GM20431 (cell line): ENCODE results near the gene FAM83B.
"Not testable (repeated sequence)": the region's sequence is repeated elsewhere in the genome, so short reads cannot be mapped to it uniquely, and the experiment has no call there.

ENCODE experiments used
- in situ Hi-C: fragments of 300-500 bp; cut with MseI, MboI; formaldehyde crosslinking; loops from one replicate; pipeline ENCODE4 v1.15.0; 2020; ENCODE audit warnings: low sequenced_read_pairs; ENCODE audit not compliant: unreplicated experiment

Gene FAM83B

DNA sequence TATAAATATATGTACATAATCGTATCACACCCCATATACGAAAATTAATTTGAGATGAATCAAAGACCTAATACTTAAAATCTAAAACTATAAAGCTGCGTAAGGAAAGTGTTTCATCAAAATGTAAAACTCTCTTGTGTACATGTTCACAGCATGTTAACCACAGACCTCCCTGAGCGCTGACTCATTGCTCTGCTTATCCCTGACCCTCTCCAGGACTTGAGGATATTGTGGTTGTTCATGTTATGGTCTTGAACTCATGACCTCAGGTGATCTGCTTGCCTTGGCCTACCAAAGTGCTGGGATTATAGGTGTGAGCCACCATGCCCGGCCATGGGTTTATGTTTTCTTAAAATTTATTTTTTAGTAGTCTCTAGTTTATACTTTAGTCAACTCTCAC lies 14.2 kb downstream of the FAM83B start:
- in situ Hi-C loops = no loop called here

DNA sequence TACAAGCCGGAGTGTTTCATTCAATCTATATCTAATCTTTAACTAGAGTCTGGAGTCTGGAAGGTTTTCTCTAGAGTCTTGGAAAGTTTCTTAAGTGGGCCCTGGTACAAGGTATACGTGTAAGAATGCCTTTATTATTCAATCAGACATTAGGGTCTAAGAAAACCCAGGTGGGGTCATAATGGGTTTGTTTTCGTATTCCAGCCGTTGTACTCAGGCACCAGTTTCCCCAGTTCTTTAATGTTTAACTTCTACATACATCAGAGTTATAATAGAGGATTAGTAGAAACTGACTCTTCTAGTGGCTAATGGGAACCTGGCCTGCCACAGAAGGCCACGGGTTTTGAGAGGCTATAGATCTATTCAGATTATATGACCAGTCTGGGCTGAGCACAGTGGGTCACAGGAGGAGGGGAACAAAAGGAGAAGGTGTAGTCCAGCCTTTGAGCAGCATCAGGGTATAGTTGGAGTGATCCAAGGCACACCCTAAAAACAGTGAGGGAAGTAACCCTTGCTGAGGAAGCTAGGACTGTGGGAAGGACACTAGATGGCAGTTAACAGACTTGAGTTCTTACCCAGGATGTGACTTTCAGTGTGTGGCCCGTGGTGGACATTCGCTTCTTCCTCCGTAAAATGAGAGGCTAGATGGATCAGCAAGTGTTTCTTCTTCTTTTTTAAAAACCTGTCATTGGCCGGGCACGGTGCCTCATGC lies 15.5 kb downstream of the FAM83B start:
- in situ Hi-C loops = no loop called here

DNA sequence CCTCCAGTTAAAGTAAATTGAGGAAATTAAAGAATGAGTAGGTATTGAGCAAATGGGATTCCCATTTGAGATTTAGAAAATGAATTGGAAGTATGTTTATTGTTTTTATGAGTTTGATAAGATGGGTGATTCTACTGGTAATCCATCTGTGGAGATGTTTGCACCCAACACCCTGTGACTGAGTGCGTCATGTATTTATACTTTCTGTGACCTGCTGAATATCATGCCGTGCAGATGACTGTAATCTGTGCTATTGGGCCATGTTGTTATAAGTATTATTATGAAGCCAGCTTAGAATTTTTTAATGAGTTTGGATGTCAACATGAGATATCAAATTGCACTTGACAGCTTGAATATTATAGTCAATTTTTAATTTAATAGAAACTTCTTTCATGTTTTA lies 17.7 kb downstream of the FAM83B start:
- in situ Hi-C loops = no loop called here

DNA sequence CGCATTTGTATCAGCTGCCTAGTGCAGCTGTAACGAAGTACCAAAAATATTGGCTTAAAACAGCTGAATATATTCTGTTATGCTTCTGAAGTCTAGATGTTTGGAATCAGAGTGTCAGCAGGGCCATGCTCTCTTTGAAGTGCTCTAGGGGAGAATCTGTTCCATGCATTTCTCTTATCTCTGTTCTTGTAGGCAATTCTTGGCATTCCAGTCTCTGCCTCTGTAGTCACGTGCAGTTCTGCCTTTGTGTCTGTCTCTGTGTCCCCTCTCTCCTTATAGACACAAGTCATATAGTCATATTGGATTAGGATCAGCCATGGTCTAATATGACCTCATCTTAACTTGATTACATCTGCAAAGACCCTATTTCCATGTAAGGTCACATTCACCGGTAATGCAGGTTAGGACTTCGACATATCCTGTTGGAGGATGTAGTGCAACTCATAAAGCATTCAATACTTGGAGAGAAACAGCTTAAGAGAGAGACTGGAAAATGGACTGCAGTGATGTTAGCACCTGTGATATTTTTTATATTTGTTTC lies 18.6 kb downstream of the FAM83B start:
- in situ Hi-C loops = no loop called here

DNA sequence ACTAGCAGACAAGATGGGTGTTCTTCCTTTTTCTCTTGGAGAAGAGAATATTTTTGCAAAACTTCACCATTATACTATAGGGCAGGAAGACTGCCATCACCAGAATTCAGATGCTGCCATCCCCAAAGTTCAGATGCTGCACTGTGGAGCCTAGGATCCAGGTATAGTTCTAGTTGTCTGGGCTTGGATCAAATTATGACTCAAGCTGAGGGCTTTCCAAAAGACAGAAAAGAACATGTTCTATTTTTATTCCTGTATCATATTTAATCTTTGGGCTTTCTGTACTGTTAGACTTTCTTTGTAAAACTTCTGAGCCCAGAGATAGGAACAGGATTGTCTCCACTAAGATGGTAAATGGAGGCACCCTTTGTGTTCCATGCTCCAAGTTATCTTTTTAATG lies 22.0 kb downstream of the FAM83B start:
- in situ Hi-C loops = no loop called here

DNA sequence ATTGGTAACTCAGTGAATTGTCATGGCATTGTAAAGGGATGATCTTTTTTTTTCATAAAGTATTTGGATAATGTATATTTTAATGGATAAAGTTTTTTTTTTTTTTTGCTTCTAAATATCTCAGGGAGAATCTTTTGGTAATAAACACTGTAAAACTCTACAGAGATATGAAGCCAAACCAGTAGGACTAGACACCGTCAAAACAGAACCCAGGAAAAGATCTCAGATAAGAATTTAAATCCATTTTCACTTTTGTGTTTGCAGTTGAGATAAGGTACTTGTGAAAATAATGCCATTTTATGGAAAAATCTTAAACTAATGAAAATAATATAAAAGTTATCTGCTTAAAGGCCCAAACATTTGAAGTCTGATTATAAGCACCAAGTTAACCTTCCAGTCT lies 27.0 kb downstream of the FAM83B start:
- in situ Hi-C loops = no loop called here

DNA sequence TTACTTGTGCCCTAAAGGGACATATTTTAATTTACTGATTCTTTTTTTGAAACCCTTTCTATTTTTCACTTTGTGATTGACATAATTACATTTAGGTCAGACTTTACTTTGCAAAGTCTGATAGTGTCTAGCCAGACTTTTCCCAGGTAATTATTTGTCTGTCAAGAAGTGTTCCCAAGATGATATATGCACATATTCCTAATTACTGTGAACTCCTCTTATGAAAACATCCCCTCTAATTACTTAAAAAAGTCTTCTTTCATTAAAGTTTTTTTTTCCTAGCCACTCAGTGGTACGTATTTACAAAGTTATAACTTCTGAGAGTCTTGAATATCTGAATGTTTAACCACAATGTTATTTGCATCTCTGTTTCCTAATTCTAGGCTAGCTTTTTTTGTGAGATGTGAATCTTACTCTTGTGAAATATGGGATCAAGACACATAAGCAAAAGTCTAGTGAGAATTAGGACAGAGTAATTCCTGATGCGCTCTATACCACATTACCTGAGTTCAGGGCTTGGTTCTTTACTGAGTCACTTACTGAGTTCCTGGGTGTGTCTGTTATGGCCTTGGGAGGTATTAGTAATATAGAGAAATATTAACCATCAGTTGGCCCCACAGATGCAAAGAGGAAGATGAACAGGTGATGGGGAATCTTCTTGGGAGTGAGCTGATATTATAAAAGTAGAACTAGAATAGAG lies 27.9 kb downstream of the FAM83B start:
- in situ Hi-C loops = no loop called here

DNA sequence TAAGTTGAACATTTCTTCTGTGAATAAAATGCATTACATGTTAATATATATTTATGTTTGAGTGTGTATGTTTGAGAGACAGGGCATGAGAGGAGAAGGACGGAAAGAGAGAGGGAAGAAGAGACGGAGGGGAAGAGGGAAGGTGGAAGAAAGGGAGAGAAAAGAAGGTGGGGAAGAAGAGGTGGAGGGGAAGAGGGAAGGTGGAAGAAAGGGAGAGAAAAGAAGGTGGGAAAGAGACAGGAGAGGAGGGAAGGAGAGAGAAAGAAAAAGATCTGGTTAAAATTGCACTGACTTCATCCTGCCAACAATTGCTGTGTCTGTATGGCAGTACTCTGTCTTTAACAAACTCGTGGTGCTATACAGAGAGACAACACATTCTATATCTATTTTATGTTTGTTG lies 29.0 kb downstream of the FAM83B start:
- in situ Hi-C loops = no loop called here

DNA sequence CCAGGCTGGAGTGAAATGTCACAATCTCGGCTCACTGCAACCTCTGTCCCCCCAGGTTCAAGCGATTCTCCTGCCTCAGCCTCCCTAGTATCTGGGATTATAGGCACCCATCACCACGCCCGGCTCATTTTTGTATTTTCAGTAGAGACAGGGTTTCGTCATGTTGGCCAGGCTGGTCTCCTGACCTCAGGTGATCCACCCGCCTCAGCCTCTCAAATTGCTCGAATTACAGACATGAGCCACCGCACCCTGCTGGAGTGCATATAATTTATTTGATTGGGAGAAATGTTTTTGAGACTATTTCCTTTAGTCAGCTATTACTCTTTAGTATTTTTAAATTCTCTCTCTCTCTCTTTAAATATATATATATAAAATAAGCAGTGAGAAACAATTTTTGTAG lies 29.8 kb downstream of the FAM83B start:
- in situ Hi-C loops = no loop called here

DNA sequence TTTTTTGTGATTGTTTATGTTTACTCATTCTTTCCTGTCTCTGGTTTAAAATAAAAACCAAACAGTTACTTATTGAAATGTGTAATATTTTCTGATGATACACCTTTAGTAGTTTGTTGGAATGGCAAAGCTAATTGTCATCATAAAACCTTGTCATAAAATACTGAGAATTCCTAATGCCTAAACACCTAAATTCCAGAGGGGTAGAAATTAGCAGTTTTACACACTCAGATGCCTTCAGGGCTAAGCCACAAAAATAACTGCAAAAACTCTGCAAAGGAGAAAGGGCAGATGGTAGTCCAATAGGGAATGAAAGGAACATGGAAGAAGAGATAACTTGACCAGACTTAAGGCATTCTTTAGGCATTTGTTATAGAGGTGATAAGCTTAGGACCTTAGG lies 30.3 kb downstream of the FAM83B start:
- in situ Hi-C loops = no loop called here

DNA sequence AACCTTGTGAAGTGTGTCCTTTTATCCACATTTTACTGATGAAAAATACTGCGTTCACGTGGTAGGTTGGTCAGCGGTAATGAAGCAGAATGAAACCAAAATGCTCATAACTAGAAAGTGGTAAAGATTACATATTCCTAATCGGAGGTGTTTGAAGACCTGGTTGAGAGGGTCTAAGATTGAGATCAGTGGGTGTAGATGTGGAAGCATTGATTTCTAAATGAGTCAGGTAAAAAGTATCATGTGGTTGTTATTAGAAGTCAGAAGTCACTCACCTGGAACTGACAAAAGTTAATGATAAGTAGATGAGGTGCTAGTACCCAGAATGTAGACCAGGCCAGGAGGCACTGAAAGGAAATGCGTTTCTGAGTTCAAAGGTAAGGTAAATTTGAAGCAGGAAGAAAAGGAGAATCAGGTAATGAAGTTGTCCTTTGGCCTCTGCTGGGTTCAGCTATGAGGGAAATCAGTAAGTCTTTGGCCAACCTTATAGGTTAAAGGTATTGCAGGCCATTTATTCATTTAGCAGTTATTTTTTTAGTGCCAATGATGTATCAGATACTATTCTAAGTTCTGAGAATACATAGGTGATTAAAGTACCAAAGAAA lies 31.2 kb downstream of the FAM83B start:
- in situ Hi-C loops = no loop called here

DNA sequence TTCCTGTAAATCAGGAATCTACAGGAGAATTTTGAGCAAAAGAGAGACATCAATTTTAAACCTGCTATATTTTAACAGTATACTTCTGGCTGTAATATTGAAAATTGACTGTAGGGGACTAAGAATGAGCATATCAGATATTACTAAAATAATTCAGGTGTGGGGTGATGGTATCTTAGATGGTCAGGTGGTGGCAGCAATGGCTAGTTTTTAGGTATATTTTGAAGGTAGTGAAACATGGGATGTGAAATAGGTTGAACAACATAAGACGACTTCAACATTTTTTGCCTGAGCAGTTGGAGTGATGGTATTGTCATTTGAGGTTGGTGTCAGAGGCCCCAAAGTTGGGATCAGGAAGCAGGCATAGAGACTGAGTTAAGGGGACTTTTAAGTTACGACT lies 32.1 kb downstream of the FAM83B start:
- in situ Hi-C loops = no loop called here

DNA sequence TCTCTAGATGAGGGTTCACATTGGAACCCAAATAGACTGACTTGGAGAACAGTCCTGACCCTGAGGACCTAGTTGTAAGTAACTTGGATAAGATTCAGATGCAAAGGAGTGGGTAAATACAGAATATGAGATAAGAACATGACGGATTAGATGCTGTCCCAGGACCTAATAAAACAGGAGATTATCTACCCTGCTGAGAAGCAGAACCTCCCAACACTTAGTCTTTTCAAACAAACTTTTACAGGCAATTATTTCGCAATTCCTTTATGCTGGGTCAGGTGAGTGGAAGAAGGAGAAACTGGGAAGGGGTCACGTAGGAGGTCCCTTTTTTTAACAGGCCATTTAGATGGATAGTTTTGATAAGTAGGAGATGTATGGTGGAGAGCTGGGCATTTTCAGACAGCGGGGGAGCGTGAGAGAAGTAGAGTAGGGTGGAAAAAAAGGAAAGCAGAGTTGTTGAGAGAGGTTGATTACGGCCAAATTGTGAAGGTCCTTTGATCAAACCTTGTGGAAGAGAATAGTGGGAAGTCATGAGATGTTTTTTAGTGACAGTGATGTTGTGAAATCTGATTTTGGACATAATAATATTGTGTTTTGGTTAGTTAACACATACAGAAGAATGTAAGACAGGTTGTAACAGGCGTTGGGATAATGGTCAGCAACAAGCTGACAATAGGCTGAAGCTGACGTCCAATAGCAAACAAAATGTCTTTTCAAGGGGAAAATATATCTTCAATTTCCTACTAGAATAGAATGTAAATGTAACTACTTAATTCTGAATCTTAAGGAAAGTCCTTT lies 32.8 kb downstream of the FAM83B start:
- in situ Hi-C loops = no loop called here

DNA sequence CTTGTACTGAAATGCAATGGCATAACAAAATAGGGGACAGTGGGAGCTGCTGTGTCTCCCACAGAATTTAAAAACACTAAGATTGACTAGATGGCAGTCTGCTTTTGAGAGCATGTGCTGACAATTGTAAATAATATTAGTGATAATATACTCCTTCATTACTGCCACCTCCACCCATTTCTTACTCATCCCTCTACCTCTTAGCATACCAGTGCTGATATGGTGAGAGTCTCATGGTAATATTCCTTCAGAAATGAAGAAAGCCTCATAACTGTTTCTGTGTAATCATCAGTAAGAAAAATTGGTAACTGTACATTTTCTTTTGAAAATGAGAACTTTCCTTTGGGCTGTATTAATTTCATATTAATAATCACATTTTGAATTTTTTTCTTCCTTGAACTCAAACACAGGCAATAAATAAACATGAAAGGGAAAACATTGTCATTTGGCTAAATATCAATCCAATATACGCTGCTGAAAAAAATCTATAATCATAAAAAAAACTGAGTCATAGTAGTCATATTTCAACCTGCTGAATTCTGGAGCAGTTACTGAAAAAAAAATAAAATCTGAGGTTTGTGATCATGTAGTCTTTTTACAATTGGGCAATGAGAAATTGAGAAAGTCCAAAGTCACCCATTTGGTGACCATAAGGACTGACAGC lies 34.6 kb downstream of the FAM83B start:
- in situ Hi-C loops = no loop called here

DNA sequence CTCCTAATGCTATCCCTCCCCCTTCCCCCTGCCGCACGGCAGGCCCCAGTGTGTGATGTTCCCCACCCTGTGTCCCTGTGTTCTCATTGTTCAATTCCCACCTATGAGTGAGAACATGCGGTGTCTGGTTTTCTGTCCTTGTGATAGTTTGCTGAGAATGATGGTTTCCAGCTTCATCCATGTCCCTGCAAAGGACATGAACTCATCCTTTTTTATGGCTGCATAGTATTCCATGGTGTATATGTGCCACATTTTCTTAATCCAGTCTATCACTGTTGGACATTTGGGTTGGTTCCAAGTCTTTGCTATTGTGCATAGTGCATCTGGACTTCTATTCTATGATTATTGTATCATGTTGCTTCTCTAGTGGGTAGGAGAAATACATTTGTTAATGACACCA lies 35.3 kb downstream of the FAM83B start:
- in situ Hi-C loops = not testable (repeated sequence)

DNA sequence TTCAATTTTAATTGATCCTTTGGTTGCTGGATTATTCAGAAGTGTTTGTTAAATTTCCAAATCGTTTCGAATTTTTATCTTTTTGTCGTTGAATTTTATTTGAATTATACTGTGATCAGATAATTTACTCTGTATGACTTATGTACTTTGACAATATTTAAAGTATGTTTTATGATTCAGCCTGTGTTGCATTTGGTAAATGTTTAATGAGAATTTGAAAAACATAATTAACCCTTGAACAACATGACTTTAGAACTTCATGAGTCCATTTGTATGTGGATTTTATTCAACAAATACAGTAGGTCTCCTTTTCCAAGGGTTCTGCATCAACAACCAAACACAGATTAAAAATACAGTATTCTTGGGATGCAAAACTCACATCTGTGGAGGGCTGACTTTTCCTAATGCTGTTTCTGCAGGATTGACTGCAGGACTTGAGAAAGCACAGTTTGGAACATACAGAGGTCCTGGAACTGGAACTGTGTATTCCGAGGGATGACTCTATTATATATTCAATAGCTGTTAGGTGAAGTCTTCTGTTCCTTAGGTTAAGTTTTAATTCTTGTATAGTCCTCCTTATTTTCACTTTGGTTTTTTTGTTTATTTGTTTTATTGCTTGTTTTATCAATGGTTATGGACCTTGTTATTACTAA lies 40.5 kb downstream of the FAM83B start:
- in situ Hi-C loops = no loop called here

DNA sequence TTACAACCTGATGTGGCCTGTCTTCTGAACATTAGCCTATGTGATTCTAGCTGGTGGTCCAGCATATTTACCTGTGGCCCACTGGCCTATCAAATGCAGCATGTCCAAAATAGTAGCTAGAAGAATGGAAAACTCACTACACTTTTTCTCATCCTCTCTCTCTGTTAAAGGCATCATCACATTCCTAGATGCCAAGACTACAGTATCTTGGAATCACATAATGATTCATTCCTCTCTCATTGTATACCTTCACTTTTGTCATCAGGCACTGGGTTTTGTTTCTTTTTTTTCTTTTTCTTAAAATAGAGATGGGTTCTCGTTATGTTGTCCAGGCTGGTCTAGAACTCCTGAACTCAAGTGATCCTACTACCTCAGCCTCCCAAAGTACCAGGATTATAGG lies 45.0 kb downstream of the FAM83B start:
- in situ Hi-C loops = no loop called here

DNA sequence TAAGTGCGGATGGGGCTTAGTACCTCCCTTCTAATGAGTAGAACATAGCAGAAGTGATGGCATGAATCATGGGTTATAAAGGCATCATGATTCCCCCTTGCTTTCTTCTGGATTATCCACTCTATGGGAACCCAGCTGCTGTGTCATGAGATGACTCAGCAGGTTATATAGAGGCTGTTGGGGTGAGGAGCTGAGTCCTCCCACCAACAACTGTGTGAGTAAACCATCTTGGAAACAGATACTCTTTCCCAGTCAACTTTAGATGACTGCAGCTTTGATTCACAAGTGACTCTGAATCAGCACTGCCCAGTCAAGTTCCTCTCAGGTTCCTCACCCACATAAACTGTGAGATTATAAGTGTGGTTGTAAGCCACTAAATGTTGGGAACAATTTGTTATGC lies 46.3 kb downstream of the FAM83B start:
- in situ Hi-C loops = no loop called here

DNA sequence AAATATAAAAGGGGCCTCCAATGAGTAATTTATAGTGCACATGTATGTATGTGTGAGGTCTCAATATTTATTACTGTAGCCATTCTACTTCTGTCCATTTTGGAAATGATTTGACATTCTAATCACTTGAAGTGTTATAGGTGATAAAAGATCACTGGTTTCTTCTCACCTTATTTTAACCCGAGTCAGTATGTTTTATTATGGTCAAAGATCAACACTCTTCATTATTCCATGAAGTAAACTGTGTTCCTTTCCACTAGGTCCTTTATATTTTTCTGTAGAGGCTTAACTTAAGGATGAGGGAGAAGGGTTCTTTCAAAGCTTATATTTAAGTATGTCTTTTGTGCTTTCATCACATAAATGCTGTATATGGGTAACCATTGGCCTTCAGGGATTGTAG lies 47.2 kb downstream of the FAM83B start:
- in situ Hi-C loops = no loop called here

DNA sequence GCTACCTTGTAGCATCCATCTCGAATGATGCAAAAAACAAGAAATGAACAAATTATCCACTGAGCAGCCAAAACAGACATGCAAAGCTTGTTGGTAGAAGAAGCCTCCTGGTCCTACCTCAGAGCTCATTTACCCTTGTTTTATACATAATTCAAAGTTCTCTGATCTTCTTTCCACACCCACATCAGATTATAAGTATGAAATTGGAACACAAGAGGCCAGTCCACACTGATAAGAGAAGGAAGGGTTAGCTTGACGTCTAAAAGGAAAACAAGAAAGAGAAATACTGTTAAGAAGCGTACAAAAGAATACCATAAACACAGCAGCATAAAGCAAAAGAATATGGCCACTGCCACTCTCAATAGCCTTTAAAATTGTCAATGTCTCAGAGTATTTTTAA lies 49.7 kb downstream of the FAM83B start:
- in situ Hi-C loops = no loop called here
